Retina (tissue), 1 donor: ENCODE data around the gene RSPO4.
A peak's percentile ranks its signal among the peaks of the same experiment; 100 is the strongest.

Experiments
- DNase-seq: peaks from one replicate; pipeline ENCODE4 v3.0.0-alpha.2; 2016

The RSPO4 gene

DNA sequence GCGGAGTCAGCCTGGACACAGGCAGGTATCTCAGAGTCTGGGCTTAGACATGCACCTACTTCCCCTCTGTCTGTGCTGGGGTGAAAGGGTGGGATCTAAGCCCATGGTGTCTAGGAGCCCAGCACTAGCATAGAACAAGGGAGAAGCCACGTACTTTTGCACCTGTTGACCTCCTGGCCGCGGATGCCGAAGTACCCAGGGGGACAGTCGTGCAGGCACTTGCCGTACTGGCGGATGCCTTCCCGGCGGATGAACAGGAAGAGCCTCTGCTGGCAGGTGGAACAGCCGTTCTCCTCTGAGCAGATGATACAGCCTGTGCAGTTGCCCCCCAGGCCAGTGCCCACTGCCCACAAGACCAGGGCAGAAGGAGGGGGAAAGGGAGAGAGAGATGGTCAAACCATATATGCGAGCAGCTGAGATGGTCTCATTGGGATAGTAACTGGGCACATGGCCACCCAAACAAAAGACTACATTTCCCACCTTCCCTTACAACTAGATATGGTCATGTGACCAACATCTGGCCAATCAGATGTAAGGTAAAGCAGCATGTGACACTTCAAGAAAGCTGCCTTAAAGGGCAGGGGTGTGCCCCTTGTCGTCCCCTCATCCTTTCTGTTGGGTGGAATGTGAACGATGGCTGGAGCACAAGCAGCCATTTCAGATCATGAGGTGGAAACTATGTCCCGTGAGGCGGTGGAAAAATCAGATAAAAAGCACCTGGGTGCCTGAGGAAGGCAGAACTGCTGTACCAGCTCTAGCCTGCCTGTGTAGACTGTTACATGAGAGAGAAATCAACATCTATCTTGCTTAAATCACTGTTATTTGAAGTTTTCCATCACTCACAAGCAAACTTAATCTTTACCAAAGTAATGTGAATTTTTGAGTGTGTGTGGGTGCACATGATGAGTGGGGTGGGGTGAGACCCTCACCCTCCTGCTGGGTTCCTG, 34.0 kb downstream of the RSPO4 start:
- DNase-seq, result no peak

DNA sequence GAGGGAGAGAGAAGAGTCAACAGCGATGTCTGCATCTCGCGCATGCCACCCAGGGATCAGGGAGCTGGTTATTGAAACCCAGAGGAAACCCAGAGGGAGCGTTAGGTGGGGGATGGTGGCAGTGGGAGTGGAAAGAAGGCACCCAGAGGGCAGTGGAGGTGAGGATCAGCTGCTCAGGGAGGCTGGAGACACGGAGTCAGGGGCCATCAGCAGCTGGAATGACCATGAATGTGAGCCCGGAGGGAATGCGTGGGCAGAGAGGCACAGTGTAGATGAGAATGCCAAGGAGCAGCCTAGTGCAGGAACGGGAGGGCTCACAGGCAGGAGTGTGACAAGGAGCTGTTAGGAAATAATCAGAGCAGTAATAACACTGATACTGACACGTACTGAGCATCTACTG, 36.2 kb downstream of the RSPO4 start:
- DNase-seq, result no peak

DNA sequence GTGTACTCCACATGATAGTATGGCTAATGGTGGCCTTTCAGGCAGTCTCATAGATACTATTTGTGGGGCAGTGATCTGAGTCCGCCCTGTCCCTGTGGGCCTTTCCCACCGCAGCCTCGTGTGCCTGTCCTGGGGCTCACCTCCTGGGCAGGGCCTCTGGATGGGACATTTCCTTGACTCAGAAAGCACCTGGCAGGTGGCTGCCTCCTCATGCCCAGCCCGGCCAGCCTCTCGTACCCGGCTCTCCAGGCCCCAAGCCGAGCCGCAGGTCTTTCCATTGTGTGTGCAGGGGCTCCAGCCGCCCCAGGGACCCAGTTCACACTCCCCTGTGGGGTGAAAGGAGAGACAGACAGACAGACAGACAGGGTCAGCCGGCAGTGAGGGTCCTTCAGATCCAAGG, 38.3 kb downstream of the RSPO4 start:
- no peak for DNase-seq

DNA sequence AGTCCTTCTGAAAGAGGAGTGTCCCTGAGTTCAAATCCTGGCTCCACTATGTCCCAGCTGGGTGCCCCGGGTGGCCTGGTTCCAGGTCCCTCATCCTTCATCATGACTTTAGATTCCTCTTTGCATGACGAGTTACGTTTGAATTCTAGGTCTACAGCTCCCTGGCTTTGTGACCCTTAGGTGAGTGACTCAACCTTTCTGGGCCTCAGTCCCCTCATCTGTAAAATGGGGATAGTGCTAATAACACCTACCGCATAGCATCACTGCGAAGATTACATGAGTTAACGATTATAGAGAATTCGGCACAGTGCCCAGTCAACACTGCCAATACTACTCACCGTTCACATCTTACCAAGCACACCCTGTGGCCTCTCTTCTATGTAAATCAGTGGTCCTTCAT, 39.4 kb downstream of the RSPO4 start:
- DNase-seq, result no peak

DNA sequence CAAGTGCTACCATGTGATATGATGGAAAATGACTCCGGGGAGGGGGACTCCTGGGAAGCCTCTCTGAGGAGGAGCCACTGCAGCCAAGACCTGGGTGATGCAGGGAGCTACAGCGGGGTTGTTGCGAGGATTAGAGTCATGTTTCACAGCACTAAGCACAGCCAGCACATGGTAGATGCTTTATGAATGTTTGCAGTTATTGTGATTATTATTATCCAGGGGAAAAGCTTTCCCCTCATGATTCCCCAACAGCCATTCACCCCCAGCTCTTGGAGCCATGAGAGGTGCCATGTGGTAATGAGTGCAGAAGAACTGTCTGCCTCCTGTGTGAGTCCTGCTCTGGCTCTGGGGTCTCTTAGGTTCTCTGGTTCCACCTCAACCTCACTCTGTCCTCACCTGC, 39.9 kb downstream of the RSPO4 start:
- no peak for DNase-seq

DNA sequence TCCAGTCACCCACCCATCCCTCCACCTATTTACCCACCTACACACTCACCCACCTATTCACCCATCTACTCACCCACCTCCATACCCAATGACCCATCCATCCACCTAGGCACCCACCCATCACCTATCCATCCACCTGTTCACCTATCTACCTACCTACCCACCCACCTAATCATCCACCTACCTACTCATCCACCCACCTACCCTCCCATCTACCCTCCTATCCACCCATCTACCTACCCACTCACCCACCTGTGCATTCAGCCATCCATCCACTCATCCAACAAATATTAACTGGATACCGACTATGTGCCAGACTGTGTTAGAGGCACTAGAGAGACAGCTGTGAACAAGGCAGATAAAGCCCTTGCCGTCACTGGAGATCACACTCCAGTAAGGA, 40.3 kb downstream of the RSPO4 start:
- DNase-seq, result no peak

DNA sequence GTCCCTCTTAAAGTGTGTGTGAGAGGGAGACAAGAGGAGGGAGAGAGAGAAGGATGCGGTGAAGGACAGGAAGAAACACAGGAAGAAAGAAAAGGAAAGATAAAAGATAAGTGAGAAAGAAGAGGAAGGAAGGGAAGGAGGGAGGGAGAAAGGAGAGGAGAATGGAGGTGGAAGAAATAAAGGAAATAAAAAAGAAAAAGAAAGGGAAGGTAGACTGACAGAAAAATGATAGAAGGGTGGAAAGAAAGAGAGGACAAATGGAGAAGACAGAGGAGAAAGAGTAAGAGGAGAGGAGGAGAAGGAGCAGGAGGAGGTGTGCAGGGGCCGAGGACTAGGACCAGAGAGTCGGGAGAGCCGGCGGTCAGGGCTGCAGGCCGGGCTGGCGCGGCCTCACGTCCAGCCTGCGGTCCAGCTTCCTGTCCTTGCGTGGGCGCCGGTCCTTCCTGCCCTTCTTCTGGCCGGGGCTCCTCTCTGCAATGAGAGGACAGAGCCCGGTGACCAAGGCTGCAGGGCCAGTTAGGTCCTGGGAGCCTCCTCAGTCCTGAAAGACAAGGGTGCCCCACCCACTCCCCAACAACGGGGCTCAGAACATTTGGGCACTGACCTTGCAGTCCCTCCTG, 42.0 kb downstream of the RSPO4 start:
- DNase-seq, result no peak

DNA sequence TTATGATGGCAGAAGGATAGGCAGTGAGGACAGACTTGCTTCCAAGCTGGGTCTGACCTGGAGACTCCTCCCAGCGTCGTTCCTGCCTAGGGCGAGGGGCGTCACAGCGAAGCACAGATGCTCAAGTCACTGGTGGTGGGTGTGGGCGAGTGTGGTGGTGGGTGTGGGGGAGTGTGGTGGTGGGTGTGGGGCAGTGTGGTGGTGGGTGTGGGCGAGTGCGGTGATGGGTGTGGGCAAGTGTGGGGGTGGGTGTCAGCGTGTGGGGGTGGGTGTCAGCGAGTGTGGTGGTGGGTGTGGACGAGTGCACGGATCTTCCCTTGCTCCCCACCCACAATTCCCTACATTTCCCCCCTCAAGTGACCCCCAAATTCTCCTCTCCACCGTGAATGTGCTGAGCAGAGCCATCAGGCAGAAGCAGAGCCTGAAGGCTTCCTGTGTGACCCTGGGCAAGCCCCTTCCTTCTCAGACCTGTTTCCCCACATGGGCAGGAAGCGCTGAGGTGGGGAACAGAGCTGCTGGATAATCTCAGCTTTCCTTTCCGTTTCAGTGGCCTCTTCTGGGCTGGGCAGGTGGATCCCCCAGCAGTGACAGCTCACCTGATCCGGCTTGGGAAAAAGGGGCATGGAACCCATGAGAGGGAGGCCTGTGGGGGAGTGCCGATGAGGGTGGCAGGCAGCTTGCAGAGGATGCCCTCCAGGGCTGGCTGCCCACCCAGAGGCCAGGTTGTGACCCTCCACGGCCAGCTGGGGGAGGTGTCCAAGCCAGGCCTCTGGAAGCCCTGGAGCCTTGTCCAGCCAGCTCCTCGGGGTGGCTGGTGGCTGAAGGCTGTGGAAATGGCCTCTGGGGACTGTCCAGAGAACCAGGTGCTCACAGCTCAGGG, 42.9 kb downstream of the RSPO4 start:
- DNase-seq, result no peak

DNA sequence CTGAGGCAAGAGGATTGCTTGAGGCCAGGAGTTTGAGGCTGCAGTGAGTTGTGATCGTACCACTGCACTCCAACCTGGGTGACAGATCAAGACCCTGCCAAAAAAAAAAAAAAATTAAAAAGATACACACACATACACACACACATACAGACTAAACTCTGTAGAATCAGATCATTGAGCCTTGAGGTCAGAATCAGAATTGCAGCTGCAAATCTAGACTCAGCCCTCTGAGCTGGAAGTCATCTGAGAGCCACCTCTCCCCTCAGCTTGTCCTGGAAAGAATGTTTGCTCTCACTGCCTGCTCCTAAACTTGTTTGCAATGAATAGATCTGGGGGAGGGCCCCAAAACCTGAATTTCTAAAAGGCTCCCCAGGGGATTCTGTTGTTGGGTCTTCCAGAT, 44.6 kb downstream of the RSPO4 start:
- DNase-seq, result no peak

DNA sequence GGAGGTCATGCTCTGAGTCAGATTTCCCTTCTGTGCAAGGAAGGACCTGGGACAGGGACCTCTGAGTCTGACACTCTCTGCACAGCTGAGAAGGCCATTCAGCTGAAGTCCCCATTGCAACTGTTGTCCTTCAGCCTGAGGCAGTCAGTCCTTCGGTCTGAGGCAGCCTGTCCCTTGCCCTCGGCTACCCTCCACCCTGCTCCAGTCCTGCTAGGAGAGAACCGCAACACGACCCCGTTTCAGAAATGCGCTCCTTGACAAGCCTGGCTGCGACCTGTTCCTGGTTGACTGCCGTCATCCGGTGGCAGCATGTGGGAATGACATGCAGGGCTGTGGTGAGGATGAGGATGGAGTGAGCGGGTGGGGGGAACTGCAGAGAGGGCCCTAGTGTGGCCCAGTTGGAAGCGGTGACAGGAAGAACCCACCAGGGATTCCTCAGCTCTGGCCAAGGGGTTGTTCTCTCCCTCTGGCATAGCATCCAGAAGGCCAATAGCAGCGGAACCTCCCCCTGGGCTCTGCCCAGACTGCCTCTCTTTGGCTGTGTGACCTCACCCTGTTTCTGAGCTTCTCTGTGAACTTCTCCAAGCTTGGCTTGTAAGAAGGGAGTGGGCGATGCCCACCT, 45.7 kb downstream of the RSPO4 start:
- DNase-seq, result peak; percentile 89

DNA sequence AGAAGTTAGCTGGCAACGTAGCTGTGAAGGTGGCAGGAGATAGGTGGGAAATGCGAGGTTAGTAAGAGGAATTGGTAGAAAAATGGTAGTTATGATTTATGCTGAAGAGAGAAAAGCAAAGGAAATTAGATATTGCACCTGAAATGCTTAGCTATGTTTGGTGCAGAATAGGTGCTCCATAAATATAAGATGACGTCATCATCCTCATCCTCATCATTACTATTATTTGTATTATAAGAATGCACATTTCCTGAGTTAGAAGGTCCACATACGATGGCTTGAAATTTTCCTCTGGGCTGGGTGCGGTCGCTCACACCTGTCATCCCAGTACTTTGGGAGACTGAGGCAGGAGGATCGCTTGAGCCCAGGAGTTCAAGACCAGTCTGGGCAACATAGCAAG, 46.5 kb downstream of the RSPO4 start:
- DNase-seq, result no peak

DNA sequence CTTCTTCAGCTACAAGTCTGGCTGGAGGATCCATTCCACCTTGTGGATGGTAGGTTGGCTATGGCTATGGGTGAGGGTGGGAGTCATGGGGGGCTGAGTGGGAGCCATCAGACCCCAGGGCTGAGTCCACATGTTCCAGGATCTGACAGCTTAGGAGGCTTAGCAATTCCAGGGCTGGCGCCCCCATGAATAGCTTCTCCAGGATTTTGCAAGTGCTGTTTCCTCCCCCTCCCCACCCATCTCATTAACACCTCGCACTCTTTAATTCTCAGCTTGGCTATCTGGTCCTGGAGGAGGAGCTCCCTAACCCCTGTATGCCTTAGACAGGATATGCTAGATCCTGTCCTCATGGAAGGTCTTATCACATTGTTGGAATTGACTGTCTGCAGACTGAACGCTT, 47.0 kb downstream of the RSPO4 start:
- no peak for DNase-seq

DNA sequence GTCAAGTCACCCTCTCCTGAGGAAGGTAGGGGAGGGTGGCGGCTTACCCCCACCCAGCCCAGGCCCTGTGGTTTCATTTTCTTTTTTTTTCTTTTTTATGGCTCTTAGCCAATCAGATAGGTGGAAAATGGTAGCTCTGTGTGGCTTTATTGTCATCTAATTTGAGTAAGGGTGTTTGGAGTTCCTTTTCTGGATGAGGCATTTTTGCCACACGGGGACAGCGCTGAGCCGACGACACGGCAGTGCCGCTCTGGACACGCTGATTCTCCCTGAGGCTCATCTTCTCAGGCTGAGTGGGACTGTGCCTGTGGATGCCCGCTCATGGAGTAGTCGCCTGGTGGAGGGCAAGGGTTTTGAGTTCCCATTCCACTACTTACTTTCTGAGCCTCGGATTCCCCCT, 48.4 kb downstream of the RSPO4 start:
- peak; percentile 18 for DNase-seq

DNA sequence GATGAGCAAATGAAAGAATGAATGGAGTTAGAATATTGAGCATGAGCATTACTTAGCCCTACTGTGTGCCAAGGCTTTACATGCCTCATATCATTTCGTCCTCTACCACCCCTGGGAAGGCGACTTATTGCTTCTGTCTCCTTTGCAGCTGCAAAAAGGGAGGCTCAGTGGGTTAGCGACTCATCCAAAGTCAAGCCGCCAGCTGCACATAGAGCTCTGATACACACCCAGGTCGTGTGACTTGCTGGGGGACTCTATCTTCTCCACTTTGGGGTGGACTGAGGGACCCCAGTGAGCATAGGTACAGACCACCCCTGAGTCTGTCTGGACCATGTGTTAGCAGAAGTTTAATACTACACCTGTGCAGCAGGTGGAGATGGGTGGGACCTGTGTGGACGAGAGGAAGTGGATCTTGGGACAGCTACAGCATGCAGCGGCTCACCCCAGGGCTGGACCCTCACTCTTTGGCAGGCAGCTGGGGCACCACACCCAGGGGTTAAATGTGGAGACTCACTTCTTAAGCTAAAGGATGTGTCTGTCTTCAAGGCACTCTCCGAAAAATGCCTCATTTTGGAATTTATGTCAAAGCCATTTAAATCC, 49.8 kb downstream of the RSPO4 start:
- no peak for DNase-seq

DNA sequence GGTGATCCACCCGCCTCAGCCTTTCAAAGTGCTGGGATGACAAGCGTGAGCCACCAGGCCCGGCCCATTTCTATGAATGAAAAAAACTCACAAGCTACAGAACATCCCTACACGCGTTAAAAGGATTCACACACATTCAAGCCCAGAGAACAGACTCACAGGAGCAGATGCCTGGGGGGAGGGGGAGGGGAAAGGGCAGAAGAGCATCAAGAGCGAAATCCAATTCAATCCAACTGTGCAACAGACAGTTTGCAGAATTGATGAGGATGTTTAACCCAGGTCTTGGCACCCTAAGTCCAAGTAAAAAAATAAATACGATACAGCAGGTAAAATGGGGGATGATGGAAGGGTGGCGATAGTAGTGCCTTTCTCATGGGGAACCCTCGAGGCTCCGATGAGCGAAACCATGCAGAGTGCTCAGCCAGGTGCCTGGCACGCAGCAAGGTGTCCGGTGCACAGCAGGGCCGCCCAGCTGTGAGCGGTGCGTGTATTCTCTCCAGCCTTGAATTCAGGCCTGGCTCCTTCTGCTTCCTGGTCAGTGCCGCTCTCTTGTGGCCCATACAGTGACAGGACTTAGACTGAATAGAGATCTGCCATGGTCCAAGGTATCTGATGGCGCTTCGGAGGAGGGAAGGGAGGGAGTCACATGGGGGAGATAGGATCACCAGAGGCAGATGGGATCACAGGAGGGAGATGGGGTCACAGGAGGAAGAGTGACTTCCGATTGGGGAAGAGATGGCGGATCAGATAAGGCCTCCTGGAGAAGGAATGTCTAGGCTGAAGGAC, 50.5 kb downstream of the RSPO4 start:
- DNase-seq, result no peak

DNA sequence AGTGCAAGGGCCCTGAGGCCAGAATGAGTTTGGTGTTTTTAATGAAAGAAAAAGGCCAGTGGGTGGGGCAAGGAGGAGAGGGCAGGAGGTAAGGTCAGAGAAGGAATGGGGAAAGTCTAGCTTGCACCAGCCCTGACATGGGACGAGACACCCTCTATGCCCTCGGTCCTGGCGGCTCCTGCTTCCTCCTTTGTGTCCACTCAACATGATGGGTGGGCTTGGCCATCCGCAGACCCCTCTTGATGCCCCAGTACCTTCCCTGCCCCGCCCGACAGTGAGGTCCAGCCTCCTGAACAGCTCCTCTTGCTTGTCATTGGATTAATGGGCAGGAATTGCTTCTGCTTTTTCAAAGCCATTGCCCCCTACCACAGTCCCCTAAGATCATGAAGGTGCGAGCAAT, 52.4 kb downstream of the RSPO4 start:
- no peak for DNase-seq

DNA sequence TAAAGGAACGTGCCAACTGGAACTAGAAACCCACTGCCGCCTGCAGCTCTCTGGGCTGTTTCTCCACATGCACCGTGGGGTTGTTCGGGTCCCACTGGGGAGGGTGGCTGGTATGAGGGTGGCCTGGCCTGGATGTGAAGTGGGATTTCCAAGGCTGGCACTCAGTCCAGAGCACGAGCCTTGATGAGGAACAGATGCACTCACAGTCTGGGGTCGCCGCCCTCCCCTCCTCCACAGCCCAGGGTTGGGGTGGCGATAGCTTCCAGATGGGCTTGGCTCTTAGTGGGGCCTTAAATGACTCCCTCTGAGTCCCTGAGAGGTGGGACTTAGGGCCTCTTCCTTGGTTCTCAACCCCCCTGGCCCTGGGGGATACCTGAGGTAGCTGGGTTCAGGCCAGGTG, 55.3 kb downstream of the RSPO4 start:
- DNase-seq, result no peak

DNA sequence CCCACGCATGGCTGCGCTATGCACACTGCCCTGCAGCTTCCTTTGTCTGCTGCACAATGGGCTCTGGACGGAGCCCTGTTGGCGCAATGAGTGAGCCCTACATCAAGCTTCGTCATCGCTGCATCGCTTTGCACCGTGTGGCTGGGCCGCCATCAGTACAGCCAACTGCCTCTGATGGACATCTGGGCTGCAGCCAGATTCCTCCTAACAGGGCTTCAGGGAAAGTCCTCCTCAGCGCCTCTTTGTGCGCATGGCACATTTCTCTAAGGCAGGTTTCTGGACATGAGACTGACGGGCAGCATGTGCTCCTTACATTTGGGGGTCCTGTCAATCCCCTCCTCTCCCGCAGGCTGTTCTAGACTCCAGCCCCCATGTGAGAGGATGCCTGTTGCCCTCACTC, 56.3 kb downstream of the RSPO4 start:
- no peak for DNase-seq

DNA sequence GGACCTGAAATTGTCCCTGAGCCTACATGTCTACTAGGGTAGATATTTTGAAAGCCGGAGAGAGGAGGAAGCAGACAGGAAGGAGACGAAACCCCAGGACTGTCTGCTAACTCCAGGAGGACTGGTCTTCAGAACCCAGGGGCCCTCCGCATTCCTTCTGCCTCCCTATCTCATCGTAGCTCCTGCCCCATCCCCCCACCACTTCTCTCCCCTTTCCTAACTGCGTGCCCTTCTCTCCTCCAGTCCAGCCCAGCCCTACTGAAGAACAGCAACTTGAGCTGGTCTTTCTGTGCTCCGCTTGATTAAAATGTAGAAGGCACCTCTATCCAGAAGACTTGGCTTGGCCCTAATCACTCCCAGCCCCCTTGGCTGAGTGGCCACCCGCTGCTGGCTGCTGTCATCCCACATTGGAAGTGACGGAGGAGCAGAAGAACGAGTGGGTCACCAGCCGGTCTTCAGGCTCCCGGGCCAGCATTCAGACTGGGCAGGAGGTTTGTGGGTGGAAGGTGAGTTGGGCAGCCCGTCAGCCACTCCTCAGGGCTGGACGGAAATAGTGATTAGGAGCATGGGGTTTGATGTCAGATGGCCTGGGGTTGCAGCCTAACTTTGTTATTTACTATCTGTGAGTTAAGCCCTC, 57.2 kb downstream of the RSPO4 start:
- DNase-seq, result no peak

DNA sequence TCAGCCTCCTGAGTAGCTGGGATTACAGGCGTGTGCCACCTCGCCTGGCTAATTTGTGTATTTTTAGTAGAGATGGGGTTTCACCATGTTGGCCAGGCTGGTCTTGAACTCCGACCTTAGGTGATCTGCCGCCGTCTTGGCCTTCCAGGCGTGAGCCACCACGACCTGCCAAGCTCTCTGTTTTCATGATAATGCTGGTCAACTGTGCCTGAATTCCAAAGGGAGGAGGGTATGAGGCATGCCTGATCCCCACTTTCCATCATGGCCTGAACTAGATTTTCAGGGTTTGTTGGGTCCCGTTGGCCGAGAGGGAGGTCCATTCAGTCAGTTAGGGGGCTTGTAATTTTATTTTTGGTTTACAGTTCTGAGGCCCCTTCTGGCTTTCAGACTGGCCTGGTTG, 58.0 kb downstream of the RSPO4 start:
- no peak for DNase-seq

DNA sequence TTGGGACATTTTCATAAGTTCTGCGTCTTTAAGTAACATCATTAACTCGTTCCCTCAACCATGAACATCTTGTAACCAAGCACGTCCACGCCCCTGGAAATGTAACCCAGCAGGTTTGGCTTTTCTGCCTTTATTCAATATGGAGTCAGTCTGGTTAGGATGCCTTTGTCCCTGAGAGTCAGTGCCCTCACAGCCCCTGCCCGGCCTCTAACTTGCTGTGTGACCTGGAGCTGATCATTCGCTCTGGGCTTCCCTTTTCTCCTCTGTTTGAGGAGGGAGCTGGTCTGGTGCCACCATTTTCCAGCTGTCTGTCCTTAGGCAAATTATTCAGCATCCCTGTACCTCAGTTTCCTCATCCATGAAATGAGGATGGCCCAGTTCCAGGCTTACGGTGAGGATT, 59.5 kb downstream of the RSPO4 start:
- DNase-seq, result no peak
